ENCODE data around the gene ABCB10.

DNA sequence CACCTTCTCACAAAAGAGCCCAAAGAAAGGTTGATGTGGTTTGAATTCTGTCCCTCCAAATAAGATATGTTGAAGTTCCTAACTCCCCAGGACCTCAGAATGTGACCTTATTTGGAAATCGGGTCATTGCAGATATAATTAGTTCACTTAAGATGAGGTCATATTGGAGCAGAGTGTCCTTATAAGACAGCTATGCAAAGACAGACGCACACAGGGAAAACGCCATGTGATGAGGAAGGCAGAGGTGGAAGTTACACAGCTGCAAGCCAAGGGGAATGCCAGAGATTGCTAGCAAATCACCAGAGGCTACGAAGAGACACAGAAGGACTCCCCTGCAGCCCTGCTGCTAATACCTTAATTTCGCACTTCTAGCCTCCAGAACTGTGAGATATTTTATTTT lies 5.2 kb upstream of the ABCB10 start:
- TF ChIP-seq, protein P1, sequence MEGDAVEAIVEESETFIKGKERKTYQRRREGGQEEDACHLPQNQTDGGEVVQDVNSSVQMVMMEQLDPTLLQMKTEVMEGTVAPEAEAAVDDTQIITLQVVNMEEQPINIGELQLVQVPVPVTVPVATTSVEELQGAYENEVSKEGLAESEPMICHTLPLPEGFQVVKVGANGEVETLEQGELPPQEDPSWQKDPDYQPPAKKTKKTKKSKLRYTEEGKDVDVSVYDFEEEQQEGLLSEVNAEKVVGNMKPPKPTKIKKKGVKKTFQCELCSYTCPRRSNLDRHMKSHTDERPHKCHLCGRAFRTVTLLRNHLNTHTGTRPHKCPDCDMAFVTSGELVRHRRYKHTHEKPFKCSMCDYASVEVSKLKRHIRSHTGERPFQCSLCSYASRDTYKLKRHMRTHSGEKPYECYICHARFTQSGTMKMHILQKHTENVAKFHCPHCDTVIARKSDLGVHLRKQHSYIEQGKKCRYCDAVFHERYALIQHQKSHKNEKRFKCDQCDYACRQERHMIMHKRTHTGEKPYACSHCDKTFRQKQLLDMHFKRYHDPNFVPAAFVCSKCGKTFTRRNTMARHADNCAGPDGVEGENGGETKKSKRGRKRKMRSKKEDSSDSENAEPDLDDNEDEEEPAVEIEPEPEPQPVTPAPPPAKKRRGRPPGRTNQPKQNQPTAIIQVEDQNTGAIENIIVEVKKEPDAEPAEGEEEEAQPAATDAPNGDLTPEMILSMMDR (optimal IDR thresholded peaks at IDR 0.05 in 1 of 3, IDR thresholded peaks at IDR 0.05 in 1 of 3, conservative IDR thresholded peaks at IDR 0.05 in 1 of 3; ENCODE audit: extremely low read depth in 1 of 3, insufficient read depth in 2 of 3, low read length in 3 of 3) = no peak
- TF ChIP-seq EZH2 (IDR thresholded peaks at IDR 0.05; ENCODE audit: low read length) = no peak

Measured in keratinocyte (primary cell).